GM12878 (cell line): ENCODE data around the gene CCR7. TPM values are rescaled to one million over a fixed set of nuclear protein-coding genes. Genes with fewer than 3 reads are reported as not detected.
A peak's percentile ranks its signal among the peaks of the same experiment; 100 is the strongest.

Experiments used
- ATAC-seq: fragments of 200-7000 bp; cut with Tn5 transposase; 3 replicates; pipeline ENCODE4 v1.9.1; 2020; ENCODE audit warnings: mild to moderate bottlenecking, moderate library complexity
- BruUV-seq: library from RNA; stranded (reverse); fragments of 400-500 nt; replicated peaks from 2 replicates; lab custom pipeline; 2021; lab: Mats Ljungman, UMichigan
- CTCF ChIA-PET: fragments of 300-600 bp; sonication (Branson Sonifier 250); formaldehyde crosslinking; extraction: SDS; loops from one replicate; lab custom pipeline; 2021; ENCODE audit warnings: inconsistent platforms; lab: Yijun Ruan, JAX
- POLR2A ChIA-PET: fragments of 350-600 bp; formaldehyde crosslinking; extraction: SDS; loops from one replicate; lab custom pipeline; 2021; ENCODE audit warnings: inconsistent platforms; lab: Charles Lee
- RAD21 ChIA-PET: fragments of 300-600 bp; sonication (Branson Sonifier 250); formaldehyde crosslinking; loops from one replicate; lab custom pipeline; 2023; ENCODE audit warnings: antibody characterized with exemption; ENCODE audit not compliant: unreplicated experiment; lab: Charles Lee
- SMC1A ChIA-PET: fragments of 300-600 bp; sonication (Branson Sonifier 250); formaldehyde crosslinking; loops from one replicate; lab custom pipeline; 2023; ENCODE audit not compliant: unreplicated experiment, uncharacterized antibody; lab: Charles Lee
- DNase-seq: peaks from one replicate; pipeline ENCODE4 v3.0.0-alpha.2; 2011; ENCODE audit warnings: low read depth, low spot score
- FAIRE-seq: peaks from 3 replicates; lab custom pipeline; 2011; peaks lifted over from hg19 to GRCh38; lab: Jason Lieb, UNC
- H2AFZ ChIP-seq: 2 replicates; pipeline ENCODE4 v1.6.0; 2011; ENCODE audit warnings: low read depth, low read length, control low read depth; ENCODE audit not compliant: control insufficient read depth
- H3K27ac ChIP-seq: 2 replicates; pipeline ENCODE4 v1.5.1; 2011; ENCODE audit warnings: control low read depth; ENCODE audit not compliant: control insufficient read depth, insufficient read depth
- H3K27me3 ChIP-seq, 2 experiments: replicated peaks in 1 of 2; 2 replicates each; pipeline versions ENCODE4 v1.6.0 to v1.6.1; 2011; ENCODE audit warnings: low read length in 1 of 2; ENCODE audit not compliant: control insufficient read depth in 2 of 2, insufficient read depth in 2 of 2
- H3K36me3 ChIP-seq, 2 experiments: 2 replicates each; pipeline ENCODE4 v1.5.1; 2011; ENCODE audit warnings: low read length in 1 of 2; ENCODE audit not compliant: control insufficient read depth in 2 of 2, insufficient read depth in 2 of 2
- H3K4me1 ChIP-seq: 2 replicates; pipeline ENCODE4 v1.6.1; 2011; ENCODE audit warnings: mild to moderate bottlenecking, low read length, moderate library complexity, mixed read lengths; ENCODE audit not compliant: control insufficient read depth, insufficient read depth
- H3K4me2 ChIP-seq: 2 replicates; pipeline ENCODE4 v1.6.0; 2011; ENCODE audit warnings: control low read depth; ENCODE audit not compliant: control insufficient read depth, insufficient read depth
- H3K4me3 ChIP-seq: fragments of 200-600 bp; sonication (generic); 2 replicates; pipeline ENCODE4 v1.5.1; 2016
- H3K79me2 ChIP-seq: 2 replicates; pipeline ENCODE4 v1.6.0; 2011; ENCODE audit warnings: low read length; ENCODE audit not compliant: control insufficient read depth, insufficient read depth
- H3K9ac ChIP-seq: 2 replicates; pipeline ENCODE4 v1.8.0; 2011; ENCODE audit warnings: low read length, control low read depth, mixed read lengths; ENCODE audit not compliant: control insufficient read depth, insufficient read depth
- H3K9me3 ChIP-seq: replicated peaks from 3 replicates; pipeline ENCODE4 v1.5.1; 2011; ENCODE audit warnings: mild to moderate bottlenecking, low read length; ENCODE audit not compliant: control insufficient read depth, insufficient read depth
- H4K20me1 ChIP-seq: 2 replicates; pipeline ENCODE4 v1.6.0; 2011; ENCODE audit not compliant: control insufficient read depth, insufficient read depth
- BHLHE40 ChIP-seq, 2 experiments: fragments of 450-650 bp in 1 of 2; IDR thresholded peaks; 2 replicates each; pipeline ENCODE4 v1.6.1; 2011 to 2017; ENCODE audit warnings: low read depth in 2 of 2, borderline replicate concordance in 1 of 2, improper control_type of control experiment in 1 of 2, low read length in 1 of 2, mild to moderate bottlenecking in 1 of 2
- BRCA1 ChIP-seq: IDR thresholded peaks from 2 replicates; pipeline ENCODE4 v1.6.1; 2011; ENCODE audit warnings: low read depth, low read length, improper control_type of control experiment
- CBFB ChIP-seq: IDR thresholded peaks from 2 replicates; pipeline ENCODE4 v1.6.1; 2016; ENCODE audit warnings: antibody characterized with exemption, low read depth
- CBX5 ChIP-seq: sonication (generic); IDR thresholded peaks from 2 replicates; pipeline ENCODE4 v1.6.1; 2016; ENCODE audit warnings: low read depth, moderate library complexity, mild to moderate bottlenecking, inconsistent platforms
- CHD2 ChIP-seq: IDR thresholded peaks from 2 replicates; pipeline ENCODE4 v1.6.1; 2011; ENCODE audit warnings: low read depth, low read length, improper control_type of control experiment, borderline replicate concordance
- DPF2 ChIP-seq: fragments of 450-650 bp; IDR thresholded peaks from 2 replicates; pipeline ENCODE4 v1.6.1; 2017; ENCODE audit warnings: mild to moderate bottlenecking
- EGR1 ChIP-seq, 2 experiments: IDR thresholded peaks; 1 replicate in 1 of 2; 2 replicates in 1 of 2; pipeline ENCODE4 v1.6.1; 2011 to 2012; ENCODE audit warnings: low read depth in 2 of 2, low read length in 2 of 2, borderline replicate concordance in 1 of 2, mild to moderate bottlenecking in 1 of 2, moderate library complexity in 1 of 2
- EP300 ChIP-seq, 2 experiments: fragments of 150-350 bp in 1 of 2; IDR thresholded peaks; 2 replicates each; pipeline ENCODE4 v1.6.1; 2011 to 2012; ENCODE audit warnings: low read depth in 2 of 2, low read length in 2 of 2, borderline replicate concordance in 1 of 2, improper control_type of control experiment in 1 of 2, inconsistent platforms in 1 of 2; ENCODE audit not compliant: control insufficient read depth in 1 of 2
- FOXK2 ChIP-seq: fragments of 450-650 bp; IDR thresholded peaks from 2 replicates; pipeline ENCODE4 v1.6.1; 2017; ENCODE audit warnings: mild to moderate bottlenecking, moderate library complexity
- NR2C2 ChIP-seq: IDR thresholded peaks from 2 replicates; pipeline ENCODE4 v1.6.1; 2011; ENCODE audit warnings: borderline replicate concordance, low read depth; ENCODE audit not compliant: control insufficient read depth, insufficient read length
- RAD21 ChIP-seq: IDR thresholded peaks from 2 replicates; pipeline ENCODE4 v1.6.1; 2011; ENCODE audit warnings: mild to moderate bottlenecking, low read depth, low read length, moderate library complexity; ENCODE audit not compliant: insufficient read depth
- RAD51 ChIP-seq: fragments of 450-650 bp; IDR thresholded peaks from 2 replicates; pipeline ENCODE4 v1.6.1; 2016; ENCODE audit warnings: moderate library complexity, mild to moderate bottlenecking, inconsistent platforms
- RB1 ChIP-seq: fragments of 450-650 bp; formaldehyde crosslinking; IDR thresholded peaks from 2 replicates; pipeline ENCODE4 v1.6.1; 2017; ENCODE audit warnings: mild to moderate bottlenecking, borderline replicate concordance
- SIN3A ChIP-seq: IDR thresholded peaks from 2 replicates; pipeline ENCODE4 v1.6.1; 2012; ENCODE audit warnings: low read depth, low read length, improper control_type of control experiment
- SIX5 ChIP-seq: IDR thresholded peaks from 2 replicates; pipeline ENCODE4 v1.6.1; 2011; ENCODE audit warnings: mild to moderate bottlenecking, low read depth, low read length, moderate library complexity; ENCODE audit not compliant: severe bottlenecking
- SMC3 ChIP-seq: IDR thresholded peaks from 2 replicates; pipeline ENCODE4 v1.6.1; 2011; ENCODE audit warnings: low read length, improper control_type of control experiment, borderline replicate concordance
- SREBF1 ChIP-seq: IDR thresholded peaks from 2 replicates; pipeline ENCODE4 v1.6.1; 2012; ENCODE audit warnings: mild to moderate bottlenecking, low read length
- YBX1 ChIP-seq: fragments of 450-650 bp; IDR thresholded peaks from 2 replicates; pipeline ENCODE4 v1.6.1; 2016; ENCODE audit warnings: antibody characterized with exemption
- YY1 ChIP-seq: IDR thresholded peaks from 2 replicates; pipeline ENCODE4 v1.6.1; 2011; ENCODE audit warnings: low read depth, mild to moderate bottlenecking, low read length
- WGBS: methylation state at CpG from one replicate; pipeline ENCODE4 v1.1.6; 2016; ENCODE audit warnings: low lambda C conversion rate; ENCODE audit not compliant: insufficient replicate concordance, insufficient coverage; ENCODE audit errors: missing lambda C conversion rate; 5-methylcytosine and 5-hydroxymethylcytosine counted together
- in situ Hi-C: fragments of 300-500 bp; cut with MboI; formaldehyde crosslinking; loops from 9 replicates; pipeline ENCODE4 v1.14.3; 2018; ENCODE audit warnings: mixed read lengths
- intact Hi-C: fragments of 100-400 bp; cut with micrococcal nuclease; formaldehyde crosslinking; loops from one replicate; pipeline ENCODE4 v1.14.2; 2022; ENCODE audit not compliant: unreplicated experiment
- polyA plus RNA-seq, 11 experiments: library from polyadenylated mRNA; depleted of rRNA in 4 of 11; unstranded in 6 of 11; stranded (reverse) in 5 of 11; fragments of >200 nt; fragmentation: Nextera tagmentation in 4 of 11; fragmentation: Illumina TruSeq in 1 of 11; extraction: Ambion mirVana in 4 of 11; extraction: Trizol in 1 of 11; gene quantifications; 1 replicate in 1 of 11; 2 replicates in 10 of 11; pipeline versions ENCODE4 v1.2.1 to v1.2.3, GENCODE V29; 2011 to 2016; ENCODE audit warnings: inconsistent platforms in 2 of 11, missing spikeins in 2 of 11, low read depth in 1 of 11
- total RNA-seq, 4 experiments: library from RNA; depleted of rRNA in 3 of 4; stranded (reverse); fragments of >200 nt in 3 of 4; fragmentation: Illumina TruSeq in 1 of 4; extraction: Trizol in 1 of 4; gene quantifications; 2 replicates each; pipeline versions ENCODE4 v1.2.1 to v1.2.3, GENCODE V29; 2013 to 2021
- TF ChIP-seq, protein P1 (sequence below): IDR thresholded peaks from 2 replicates; pipeline ENCODE4 v1.6.1; 2012; ENCODE audit warnings: low read length, inconsistent platforms
- TF ChIP-seq, protein P2 (sequence below): IDR thresholded peaks from 2 replicates; pipeline ENCODE4 v1.6.1; 2012; ENCODE audit warnings: low read depth, low read length, improper control_type of control experiment

The CCR7 gene
- total and polyA plus RNA-seq, 10 of the 15 experiments (the other 5 are each of a cell fraction or from before 2014, with no cell fraction given), result 131 to 1,171 (median 260) TPM

DNA sequence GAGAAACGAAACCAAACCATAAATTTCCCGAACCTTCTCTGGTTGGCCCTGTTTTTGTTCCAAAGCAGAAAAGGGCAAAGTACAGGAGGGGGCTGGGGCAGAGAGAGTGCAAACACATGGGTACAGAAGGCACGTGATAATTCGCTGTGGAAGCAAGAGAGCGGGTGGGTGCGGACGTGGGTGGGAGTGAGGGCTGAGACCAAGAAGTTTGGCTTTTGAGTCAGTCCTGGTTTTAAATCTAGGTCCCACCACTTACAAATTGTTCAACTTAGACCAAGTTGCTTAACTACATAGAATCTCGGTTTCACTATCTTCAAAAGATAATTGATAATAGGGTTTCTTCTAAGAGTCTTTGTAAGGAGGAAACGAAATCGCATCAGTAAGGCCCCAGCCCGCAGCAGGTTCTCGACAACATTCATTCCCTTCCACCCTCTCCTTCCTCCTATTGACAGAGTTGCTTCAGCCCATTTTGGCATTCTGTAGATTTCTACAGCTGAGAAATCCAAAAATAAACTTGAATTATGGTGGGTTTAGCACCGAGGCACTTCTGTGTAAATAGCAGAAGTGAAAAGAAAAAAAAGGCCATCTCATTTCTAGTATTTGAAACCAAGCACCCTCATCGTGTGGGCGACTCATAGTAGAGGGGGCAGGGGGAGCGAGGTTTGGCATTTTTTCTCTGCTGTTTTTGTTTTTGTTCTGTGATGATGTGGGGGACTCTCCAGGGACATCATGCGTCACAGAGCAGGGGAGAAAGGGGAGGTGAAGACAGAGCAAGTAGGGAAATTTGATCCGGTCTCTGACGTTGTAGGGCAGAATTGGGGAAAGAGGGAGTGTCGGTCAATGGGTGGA is 33.6 kb upstream of the CCR7 start:
- DNase-seq (peak; percentile 97), FAIRE-seq (peak; percentile 27), ATAC-seq (peak; percentile 59)
- Histone ChIP-seq H3K79me2 (no peaks in the 10 kb centered on the region), H2AFZ (no peak overlapping the region), H3K27ac (peak overlapping the region; percentile 91), H4K20me1 (no peaks in the 10 kb centered on the region), H3K9ac (peak overlapping the region; percentile 27), H3K27me3 (no peaks in the 10 kb centered on the region), H3K4me3 (peak overlapping the region; percentile 38; the same call in 1 of the 2 replicates), H3K9me3 (peaks cover 10% of the 10 kb centered on the region), H3K36me3 (no peaks in the 10 kb centered on the region), H3K4me2 (peak overlapping the region; percentile 67), H3K4me1 (peaks cover 73% of the 10 kb centered on the region)
- RAD21 ChIA-PET, result interaction anchor here (1.0 to 4.0 kb wide), 7 partner anchors 16 to 151 kb away, joined by 3 to 75 read pairs (median 28); partner anchors contain the start of gene CCR7
- SMC1A ChIA-PET, result interaction anchor here (0.7 to 4.3 kb wide), 10 partner anchors 11 to 67 kb away, joined by 3 to 63 read pairs (median 18); partner anchors contain the start of gene CCR7
- under 1% methylated on average over 20 of the region's 20 CpGs for WGBS
- BruUV-seq, result no TSS peak
- in situ Hi-C loops (no loop called here), intact Hi-C loops (loop anchor here (1.0 kb wide), 4 partner anchors 16 to 38 kb away; no protein-coding TSS in a partner anchor)
- CTCF ChIA-PET, result interaction anchor here (0.6 to 2.8 kb wide), 7 partner anchors 16 to 62 kb away, joined by 3 to 43 read pairs (median 10); partner anchors contain the start of gene CCR7
- POLR2A ChIA-PET, result interaction anchor here (0.6 to 4.4 kb wide), 3 partner anchors 16 to 38 kb away, joined by 4 to 81 read pairs (median 26); partner anchors contain the start of gene CCR7
- TF ChIP-seq FOXK2, result peak; percentile 90
- TF ChIP-seq SIX5, result peak; percentile 35
- TF ChIP-seq EGR1 (IDR thresholded peaks at IDR 0.05; ENCODE audit: borderline replicate concordance in 1 of 2, low read depth in 2 of 2, low read length in 2 of 2), result peak in 1 of 2 experiments; percentile 97; a peak in 2 of 3 replicates
- peak; percentile 75; the same call in 1 of the 2 replicates for TF ChIP-seq SIN3A
- TF ChIP-seq RAD51, result peak; percentile 95
- peak; percentile 88 for TF ChIP-seq DPF2
- no peak; the same call in 1 of the 2 replicates for TF ChIP-seq RB1
- peak; percentile 93 for TF ChIP-seq CHD2
- peak; percentile 98 for TF ChIP-seq EP300 (IDR thresholded peaks at IDR 0.05; ENCODE audit: borderline replicate concordance in 1 of 2, control insufficient read depth in 1 of 2, low read depth in 2 of 2, low read length in 2 of 2)
- TF ChIP-seq YY1, result peak; percentile 66; the same call in 1 of the 2 replicates
- peak; percentile 30 for TF ChIP-seq RAD21
- no peak for TF ChIP-seq NR2C2
- TF ChIP-seq CBFB, result peak; percentile 85
- TF ChIP-seq, protein P1, sequence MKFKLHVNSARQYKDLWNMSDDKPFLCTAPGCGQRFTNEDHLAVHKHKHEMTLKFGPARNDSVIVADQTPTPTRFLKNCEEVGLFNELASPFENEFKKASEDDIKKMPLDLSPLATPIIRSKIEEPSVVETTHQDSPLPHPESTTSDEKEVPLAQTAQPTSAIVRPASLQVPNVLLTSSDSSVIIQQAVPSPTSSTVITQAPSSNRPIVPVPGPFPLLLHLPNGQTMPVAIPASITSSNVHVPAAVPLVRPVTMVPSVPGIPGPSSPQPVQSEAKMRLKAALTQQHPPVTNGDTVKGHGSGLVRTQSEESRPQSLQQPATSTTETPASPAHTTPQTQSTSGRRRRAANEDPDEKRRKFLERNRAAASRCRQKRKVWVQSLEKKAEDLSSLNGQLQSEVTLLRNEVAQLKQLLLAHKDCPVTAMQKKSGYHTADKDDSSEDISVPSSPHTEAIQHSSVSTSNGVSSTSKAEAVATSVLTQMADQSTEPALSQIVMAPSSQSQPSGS, result peak; percentile 99
- TF ChIP-seq, protein P2, sequence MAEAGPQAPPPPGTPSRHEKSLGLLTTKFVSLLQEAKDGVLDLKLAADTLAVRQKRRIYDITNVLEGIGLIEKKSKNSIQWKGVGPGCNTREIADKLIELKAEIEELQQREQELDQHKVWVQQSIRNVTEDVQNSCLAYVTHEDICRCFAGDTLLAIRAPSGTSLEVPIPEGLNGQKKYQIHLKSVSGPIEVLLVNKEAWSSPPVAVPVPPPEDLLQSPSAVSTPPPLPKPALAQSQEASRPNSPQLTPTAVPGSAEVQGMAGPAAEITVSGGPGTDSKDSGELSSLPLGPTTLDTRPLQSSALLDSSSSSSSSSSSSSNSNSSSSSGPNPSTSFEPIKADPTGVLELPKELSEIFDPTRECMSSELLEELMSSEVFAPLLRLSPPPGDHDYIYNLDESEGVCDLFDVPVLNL, result no peak
- peak; percentile 96 for TF ChIP-seq CBX5
- TF ChIP-seq SREBF1, result peak; percentile 86
- TF ChIP-seq SMC3, result peak; percentile 35; the same call in 1 of the 2 replicates
- no peak for TF ChIP-seq BRCA1
- 0 out of 2 replicates have a peak, but pooled peaks have one; percentile 83 for TF ChIP-seq YBX1
- TF ChIP-seq BHLHE40 (IDR thresholded peaks at IDR 0.05; ENCODE audit: borderline replicate concordance in 1 of 2, low read depth in 2 of 2, low read length in 1 of 2), result peak; percentile 97
